RWPE2 (cell line): ENCODE results near the gene SYMPK.

ENCODE experiments used
- ATAC-seq: fragments of 200-7000 bp; cut with Tn5 transposase; 3 replicates; pipeline ENCODE4 v1.9.1; 2021; ENCODE audit warnings: low read depth
- DNase-seq: peaks from one replicate; pipeline ENCODE4 v3.0.0-alpha.2; 2020; ENCODE audit warnings: low spot score
- H3K27ac ChIP-seq: fragments of 450-650 bp; 2 replicates; pipeline ENCODE4 v1.5.1; 2017; ENCODE audit warnings: mild to moderate bottlenecking; ENCODE audit not compliant: poor library complexity, severe bottlenecking
- H3K27me3 ChIP-seq: fragments of 250-450 bp; sonication (Bioruptor Pico); 2 replicates; pipeline ENCODE4 v1.5.1; 2021; ENCODE audit warnings: mild to moderate bottlenecking, moderate library complexity; ENCODE audit not compliant: insufficient read depth, poor library complexity, severe bottlenecking
- H3K36me3 ChIP-seq: fragments of 250-450 bp; sonication (Bioruptor Pico); 2 replicates; pipeline ENCODE4 v1.5.1; 2020; ENCODE audit warnings: low read depth, mild to moderate bottlenecking, moderate library complexity
- H3K4me1 ChIP-seq: fragments of 250-450 bp; sonication (Bioruptor Pico); 2 replicates; pipeline ENCODE4 v1.5.1; 2021; ENCODE audit warnings: mild to moderate bottlenecking, moderate library complexity; ENCODE audit not compliant: insufficient read depth, poor library complexity, severe bottlenecking
- H3K4me3 ChIP-seq: fragments of 250-450 bp; sonication (Bioruptor Pico); 2 replicates; pipeline ENCODE4 v1.5.1; 2021; ENCODE audit warnings: mild to moderate bottlenecking, moderate library complexity; ENCODE audit not compliant: severe bottlenecking
- H3K9me3 ChIP-seq: fragments of 250-450 bp; sonication (Bioruptor Pico); 2 replicates; pipeline ENCODE4 v1.5.1; 2021; ENCODE audit warnings: mild to moderate bottlenecking, moderate library complexity; ENCODE audit not compliant: severe bottlenecking
- TF ChIP-seq, protein P1 (sequence below): fragments of 450-650 bp; IDR thresholded peaks from one replicate; pipeline ENCODE4 v1.5.1; 2017; ENCODE audit warnings: mild to moderate bottlenecking, moderate library complexity; ENCODE audit not compliant: poor library complexity, severe bottlenecking

SYMPK gene

DNA sequence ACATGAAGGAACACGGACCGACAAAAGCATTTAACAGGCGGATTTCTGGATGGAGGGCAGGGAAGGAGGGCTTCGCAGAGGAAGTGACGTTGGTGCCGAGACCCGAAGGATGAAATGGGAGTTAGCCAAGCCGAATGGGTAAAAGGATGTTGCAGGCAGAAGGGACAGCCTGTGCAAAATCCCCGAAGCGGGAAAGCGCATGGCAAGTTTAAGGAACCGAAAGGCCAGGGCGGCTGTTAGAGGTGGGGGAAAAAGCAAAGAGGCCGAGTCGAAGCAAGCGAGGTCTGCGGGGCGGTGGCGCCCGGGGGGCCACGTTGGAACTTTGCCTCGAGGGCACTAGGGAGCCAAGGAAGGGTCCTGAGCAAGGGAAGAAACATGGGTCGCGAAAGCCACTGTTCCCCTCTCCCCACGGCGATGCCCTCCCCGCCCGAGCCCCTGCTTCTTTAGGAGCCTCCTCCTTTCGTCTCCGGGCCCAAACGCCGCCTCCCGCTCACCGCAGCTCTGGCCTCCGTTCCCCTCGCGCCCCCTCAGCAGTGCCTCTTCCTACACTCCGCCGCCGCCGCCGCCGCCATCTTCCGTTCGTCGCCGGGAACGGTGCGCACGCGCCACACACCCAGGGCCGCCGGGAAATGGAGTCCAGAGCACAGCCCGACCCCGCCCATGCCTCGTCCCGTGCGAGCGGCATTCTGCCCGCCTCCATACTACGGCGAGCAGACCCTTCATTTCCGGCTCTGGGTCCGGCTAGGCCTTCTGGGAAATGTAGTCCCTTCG lies at the start of gene SYMPK:
Gene SYMPK (minus strand): TSS at position 584 of the 771 bp plus-strand sequence. CDS start 8,652 bp downstream, outside the sequence.
- H3K27me3 ChIP-seq = peaks cover 24% of the 10 kb centered on the region
- TF ChIP-seq, protein P1, sequence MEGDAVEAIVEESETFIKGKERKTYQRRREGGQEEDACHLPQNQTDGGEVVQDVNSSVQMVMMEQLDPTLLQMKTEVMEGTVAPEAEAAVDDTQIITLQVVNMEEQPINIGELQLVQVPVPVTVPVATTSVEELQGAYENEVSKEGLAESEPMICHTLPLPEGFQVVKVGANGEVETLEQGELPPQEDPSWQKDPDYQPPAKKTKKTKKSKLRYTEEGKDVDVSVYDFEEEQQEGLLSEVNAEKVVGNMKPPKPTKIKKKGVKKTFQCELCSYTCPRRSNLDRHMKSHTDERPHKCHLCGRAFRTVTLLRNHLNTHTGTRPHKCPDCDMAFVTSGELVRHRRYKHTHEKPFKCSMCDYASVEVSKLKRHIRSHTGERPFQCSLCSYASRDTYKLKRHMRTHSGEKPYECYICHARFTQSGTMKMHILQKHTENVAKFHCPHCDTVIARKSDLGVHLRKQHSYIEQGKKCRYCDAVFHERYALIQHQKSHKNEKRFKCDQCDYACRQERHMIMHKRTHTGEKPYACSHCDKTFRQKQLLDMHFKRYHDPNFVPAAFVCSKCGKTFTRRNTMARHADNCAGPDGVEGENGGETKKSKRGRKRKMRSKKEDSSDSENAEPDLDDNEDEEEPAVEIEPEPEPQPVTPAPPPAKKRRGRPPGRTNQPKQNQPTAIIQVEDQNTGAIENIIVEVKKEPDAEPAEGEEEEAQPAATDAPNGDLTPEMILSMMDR = no peak
- peaks cover 4% of the 10 kb centered on the region for H3K4me1 ChIP-seq
- H3K4me3 ChIP-seq = peak within 1 kb of the TSS; percentile 73
- peaks cover 32% of the 10 kb centered on the region for H3K36me3 ChIP-seq
- DNase-seq = peak; percentile 99
- peak within 1 kb of the TSS; percentile 55 for H3K27ac ChIP-seq
- ATAC-seq = peak; percentile 98
- H3K9me3 ChIP-seq = no peaks in the 10 kb centered on the region

DNA sequence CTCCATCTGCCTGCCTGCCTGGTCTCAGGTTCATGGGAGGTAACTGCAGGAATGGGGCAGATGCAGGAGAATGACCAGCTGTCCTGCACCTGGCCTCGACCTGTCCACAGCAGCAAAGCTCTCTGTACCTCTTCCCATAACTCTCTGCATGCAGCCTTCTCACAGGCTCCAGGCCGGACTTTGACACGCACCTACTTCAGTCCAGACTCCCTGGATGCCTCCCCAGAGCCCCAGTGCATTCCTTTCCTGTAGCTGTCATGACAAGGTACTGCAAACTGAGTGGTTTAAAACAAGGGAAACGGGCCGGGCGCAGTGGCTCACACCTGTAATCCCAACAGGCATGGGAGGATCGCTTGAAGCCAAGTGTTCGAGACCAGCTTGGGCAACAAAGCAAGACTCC lies 48.3 kb upstream of the SYMPK start:
- H3K36me3 ChIP-seq = no peaks in the 10 kb centered on the region
- H3K27ac ChIP-seq = no peak overlapping the region
- TF ChIP-seq, protein P1 = no peak
- ATAC-seq (no peak; the same call in 2 of the 3 replicates), DNase-seq (no peak)
- no peak overlapping the region for H3K4me3 ChIP-seq
- no peaks in the 10 kb centered on the region for H3K9me3 ChIP-seq
- no peaks in the 10 kb centered on the region for H3K4me1 ChIP-seq
- H3K27me3 ChIP-seq = no peaks in the 10 kb centered on the region

DNA sequence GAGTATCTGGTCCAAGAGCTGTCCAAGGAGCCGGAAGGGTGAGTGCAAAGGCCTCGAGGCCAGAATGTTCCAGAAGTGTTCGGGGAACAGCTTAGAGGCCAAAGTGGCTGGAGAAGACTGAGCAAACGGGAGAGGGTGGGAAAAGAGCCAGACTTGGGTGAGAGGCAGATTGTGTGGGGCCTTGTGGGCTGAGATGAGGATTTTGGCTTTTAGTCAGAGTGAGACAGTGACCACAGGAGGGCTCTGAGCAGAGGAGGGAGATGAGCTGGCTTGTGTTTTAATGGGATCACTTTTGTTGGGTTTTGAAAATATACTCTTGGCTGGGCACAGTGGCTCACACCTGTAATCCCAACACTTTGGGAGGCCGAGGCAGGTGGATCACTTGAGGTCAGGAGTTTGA lies 46.0 kb upstream of the SYMPK start:
- ATAC-seq = no peak
- DNase-seq = no peak
- no peaks in the 10 kb centered on the region for H3K27me3 ChIP-seq
- H3K4me1 ChIP-seq = no peaks in the 10 kb centered on the region
- no peaks in the 10 kb centered on the region for H3K36me3 ChIP-seq
- no peaks in the 10 kb centered on the region for H3K9me3 ChIP-seq
- no peak overlapping the region for H3K27ac ChIP-seq
- TF ChIP-seq, protein P1 = no peak
- no peak overlapping the region for H3K4me3 ChIP-seq

DNA sequence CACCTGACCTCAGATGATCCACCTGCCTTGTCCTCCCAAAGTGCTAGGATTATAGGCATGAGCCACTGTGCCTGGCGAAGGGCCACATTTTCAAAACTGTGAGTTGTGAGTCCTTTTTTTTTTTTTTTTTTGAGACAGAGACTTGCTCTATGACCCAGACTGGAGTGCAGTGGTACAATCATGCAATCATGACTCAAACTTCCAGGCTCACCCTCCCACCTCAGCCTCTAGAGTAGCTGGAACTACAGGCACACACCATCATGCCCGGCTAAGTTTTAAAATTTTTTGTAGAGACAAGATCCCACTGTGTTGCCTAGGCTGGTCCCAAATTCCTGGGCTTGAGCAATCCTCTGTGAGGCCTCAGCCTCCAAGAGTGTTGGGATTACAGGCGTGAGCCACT lies 43.3 kb upstream of the SYMPK start:
- no peaks in the 10 kb centered on the region for H3K4me1 ChIP-seq

More for the DNA sequence above, 43.3 kb upstream of the SYMPK start:
- no peaks in the 10 kb centered on the region for H3K27me3 ChIP-seq
- DNase-seq = no peak
- TF ChIP-seq, protein P1 = no peak
- no peak overlapping the region for H3K4me3 ChIP-seq
- no peak overlapping the region for H3K27ac ChIP-seq
- ATAC-seq = no peak
- H3K36me3 ChIP-seq = no peaks in the 10 kb centered on the region; the same call in 1 of the 2 replicates
- H3K9me3 ChIP-seq = no peaks in the 10 kb centered on the region
